ENCODE data around the gene CRHR1.
"Not testable (repeated sequence)": the region's sequence is repeated elsewhere in the genome, so short reads cannot be mapped to it uniquely, and the experiment has no call there.

CRHR1 gene

DNA sequence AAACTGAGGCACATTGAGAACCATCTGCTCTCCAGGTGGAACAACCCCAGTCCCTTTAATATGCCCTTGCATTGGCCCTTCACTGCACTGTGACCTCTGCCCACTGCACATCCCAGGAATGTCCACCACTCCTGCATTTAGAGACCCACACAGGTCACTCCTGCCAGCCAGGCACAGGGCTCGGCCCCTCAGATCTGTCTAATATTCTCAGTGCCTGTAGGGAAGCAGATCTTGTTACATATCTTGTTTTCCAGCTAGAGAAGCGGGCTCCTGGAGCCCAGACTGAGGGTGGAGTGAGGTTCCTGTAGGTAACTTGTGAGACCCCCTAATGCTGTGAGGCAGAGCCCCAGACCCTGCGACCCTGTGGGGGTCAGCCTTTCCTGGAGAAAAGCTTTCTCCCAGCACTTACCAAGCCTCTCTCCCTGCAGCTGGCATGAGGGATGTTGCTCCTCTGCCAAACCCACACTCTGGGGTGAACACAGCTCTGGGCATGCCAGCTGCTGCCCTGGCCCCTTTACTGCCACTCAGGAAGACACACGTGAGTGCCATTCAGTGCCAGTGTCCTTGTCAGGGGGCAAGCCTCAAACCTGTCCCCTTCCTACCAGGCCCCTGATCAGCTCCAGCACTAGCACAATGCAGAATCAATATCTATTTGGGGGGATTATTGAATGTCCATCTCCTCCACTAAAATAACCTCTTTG, 40.3 kb upstream of the CRHR1 start:
- TF ChIP-seq, protein P1, sequence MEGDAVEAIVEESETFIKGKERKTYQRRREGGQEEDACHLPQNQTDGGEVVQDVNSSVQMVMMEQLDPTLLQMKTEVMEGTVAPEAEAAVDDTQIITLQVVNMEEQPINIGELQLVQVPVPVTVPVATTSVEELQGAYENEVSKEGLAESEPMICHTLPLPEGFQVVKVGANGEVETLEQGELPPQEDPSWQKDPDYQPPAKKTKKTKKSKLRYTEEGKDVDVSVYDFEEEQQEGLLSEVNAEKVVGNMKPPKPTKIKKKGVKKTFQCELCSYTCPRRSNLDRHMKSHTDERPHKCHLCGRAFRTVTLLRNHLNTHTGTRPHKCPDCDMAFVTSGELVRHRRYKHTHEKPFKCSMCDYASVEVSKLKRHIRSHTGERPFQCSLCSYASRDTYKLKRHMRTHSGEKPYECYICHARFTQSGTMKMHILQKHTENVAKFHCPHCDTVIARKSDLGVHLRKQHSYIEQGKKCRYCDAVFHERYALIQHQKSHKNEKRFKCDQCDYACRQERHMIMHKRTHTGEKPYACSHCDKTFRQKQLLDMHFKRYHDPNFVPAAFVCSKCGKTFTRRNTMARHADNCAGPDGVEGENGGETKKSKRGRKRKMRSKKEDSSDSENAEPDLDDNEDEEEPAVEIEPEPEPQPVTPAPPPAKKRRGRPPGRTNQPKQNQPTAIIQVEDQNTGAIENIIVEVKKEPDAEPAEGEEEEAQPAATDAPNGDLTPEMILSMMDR (conservative IDR thresholded peaks at IDR 0.05; ENCODE audit: low read depth, low read length) = no peak
- no peak overlapping the region for H3K4me3 ChIP-seq (ENCODE audit: low read length)
- no peak for DNase-seq (ENCODE audit: low read depth)

GRCh38 chr17:45744826-45745225, 39.3 kb upstream of the CRHR1 start:
- not testable (repeated sequence) for H3K4me3 ChIP-seq (ENCODE audit: low read length); DNase-seq (ENCODE audit: low read depth)

DNA sequence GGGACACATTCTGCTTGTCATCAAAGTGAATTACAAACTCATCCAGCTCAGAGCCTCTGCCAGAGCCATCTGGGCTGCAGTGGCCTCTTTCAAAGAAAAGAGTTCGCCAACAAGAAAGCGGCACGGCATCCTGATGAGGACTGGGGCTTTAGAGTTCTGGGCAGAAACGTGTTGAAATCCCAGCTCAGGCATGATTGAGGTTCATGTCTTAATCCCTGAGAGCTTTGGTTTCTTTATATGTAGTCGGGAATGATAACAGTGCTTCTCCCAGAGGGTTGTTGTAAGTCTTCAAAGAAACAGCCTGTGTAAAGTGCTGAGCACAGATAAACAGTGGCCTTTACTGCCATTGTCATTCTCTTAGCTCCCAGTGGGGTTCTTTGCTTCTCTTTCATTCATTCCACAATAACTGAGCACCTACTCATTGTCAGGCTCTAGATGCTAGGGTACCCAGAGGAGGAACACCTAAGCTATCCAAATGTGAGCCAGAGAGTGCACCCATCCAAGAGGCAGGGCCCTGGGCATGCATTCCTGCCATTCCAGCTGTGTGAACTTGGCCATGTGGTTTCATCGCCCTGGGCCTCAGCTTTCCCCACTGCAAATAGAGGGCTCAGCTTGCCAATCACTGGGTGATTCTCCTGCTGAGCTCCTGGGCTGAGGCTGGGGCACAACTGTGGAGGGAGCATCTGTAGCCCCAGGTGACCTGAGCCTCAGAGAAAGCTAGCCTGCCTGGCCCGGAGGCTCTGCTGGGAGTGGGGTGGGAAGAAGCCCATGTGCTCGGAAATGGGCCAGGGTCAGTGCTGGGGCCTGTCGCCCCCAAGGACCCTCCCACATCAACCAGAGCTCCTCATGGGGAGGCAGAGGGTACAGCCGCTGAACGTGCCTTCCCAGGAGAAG, 38.3 kb upstream of the CRHR1 start:
- H3K4me3 ChIP-seq (ENCODE audit: low read length) = no peak overlapping the region
- no peak for DNase-seq (ENCODE audit: low read depth)
- TF ChIP-seq, protein P1 (conservative IDR thresholded peaks at IDR 0.05; ENCODE audit: low read depth, low read length) = no peak

DNA sequence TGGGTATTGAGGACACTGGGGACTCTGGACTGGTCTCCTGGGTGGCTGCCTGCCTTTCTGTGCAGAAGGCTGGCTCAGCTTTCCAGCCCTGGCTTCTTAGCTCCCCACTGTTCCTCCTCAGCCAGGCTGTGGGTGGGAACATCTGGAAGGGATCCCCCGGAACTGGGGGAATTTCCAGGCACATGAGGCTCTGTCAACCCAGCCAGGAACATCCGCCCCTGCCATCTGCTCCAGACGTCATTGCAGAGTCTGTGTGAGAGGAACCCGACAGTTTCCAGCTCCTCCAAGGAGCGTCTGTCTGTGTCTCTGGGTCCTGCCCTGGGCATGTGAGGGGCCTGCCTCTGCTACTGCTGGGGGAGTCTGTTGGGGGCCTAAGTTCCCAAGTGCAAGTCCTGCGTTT, 36.2 kb upstream of the CRHR1 start:
- no peak overlapping the region for H3K4me3 ChIP-seq (ENCODE audit: low read length)
- TF ChIP-seq, protein P1 (conservative IDR thresholded peaks at IDR 0.05; ENCODE audit: low read depth, low read length) = no peak
- DNase-seq (ENCODE audit: low read depth) = no peak

- H3K4me3 ChIP-seq (ENCODE audit: low read length) = no peak overlapping the region
- TF ChIP-seq, protein P1 (conservative IDR thresholded peaks at IDR 0.05; ENCODE audit: low read depth, low read length) = no peak
- no peak for DNase-seq (ENCODE audit: low read depth)
Observed at GRCh38 chr17:45748731-45749310, 35.3 kb upstream of the CRHR1 start.

- TF ChIP-seq, protein P1 (conservative IDR thresholded peaks at IDR 0.05; ENCODE audit: low read depth, low read length) = no peak
- H3K4me3 ChIP-seq (ENCODE audit: low read length) = no peak overlapping the region
- no peak for DNase-seq (ENCODE audit: low read depth)
Observed at GRCh38 chr17:45749831-45750335, 34.2 kb upstream of the CRHR1 start.

GRCh38 chr17:45750779-45751440, 33.2 kb upstream of the CRHR1 start:
- TF ChIP-seq, protein P1 (conservative IDR thresholded peaks at IDR 0.05; ENCODE audit: low read depth, low read length) = no peak
- DNase-seq (ENCODE audit: low read depth) = no peak
- H3K4me3 ChIP-seq (ENCODE audit: low read length) = no peak overlapping the region

Measured in retinal pigment epithelial cell (primary cell).